Measurements from ENCODE around the gene CUBN.

DNA sequence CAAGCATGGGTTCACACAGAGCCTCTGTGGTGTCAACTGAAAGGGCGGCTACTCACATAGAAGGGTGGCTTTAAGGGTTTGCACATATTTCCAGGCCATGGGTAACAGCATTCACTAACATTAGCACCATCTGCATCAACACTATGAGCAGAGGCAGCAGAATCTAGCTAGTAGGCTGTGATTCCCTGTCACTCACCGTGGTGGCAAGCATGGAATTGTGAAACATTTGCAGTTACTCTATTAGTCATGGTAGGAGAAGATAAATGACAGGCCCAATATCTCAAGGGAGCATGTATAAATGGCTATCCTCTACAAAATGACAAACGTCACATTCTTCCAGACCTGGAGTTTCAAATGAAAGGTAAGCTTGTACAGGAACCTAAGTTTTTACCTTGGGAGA lies 32.2 kb upstream of the CUBN start:
- TF ChIP-seq, protein P1, sequence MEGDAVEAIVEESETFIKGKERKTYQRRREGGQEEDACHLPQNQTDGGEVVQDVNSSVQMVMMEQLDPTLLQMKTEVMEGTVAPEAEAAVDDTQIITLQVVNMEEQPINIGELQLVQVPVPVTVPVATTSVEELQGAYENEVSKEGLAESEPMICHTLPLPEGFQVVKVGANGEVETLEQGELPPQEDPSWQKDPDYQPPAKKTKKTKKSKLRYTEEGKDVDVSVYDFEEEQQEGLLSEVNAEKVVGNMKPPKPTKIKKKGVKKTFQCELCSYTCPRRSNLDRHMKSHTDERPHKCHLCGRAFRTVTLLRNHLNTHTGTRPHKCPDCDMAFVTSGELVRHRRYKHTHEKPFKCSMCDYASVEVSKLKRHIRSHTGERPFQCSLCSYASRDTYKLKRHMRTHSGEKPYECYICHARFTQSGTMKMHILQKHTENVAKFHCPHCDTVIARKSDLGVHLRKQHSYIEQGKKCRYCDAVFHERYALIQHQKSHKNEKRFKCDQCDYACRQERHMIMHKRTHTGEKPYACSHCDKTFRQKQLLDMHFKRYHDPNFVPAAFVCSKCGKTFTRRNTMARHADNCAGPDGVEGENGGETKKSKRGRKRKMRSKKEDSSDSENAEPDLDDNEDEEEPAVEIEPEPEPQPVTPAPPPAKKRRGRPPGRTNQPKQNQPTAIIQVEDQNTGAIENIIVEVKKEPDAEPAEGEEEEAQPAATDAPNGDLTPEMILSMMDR (IDR thresholded peaks at IDR 0.05), result no peak
- TF ChIP-seq POLR2A (IDR thresholded peaks at IDR 0.05), result no peak
